Osteocyte (in vitro differentiated cells): Measurements from ENCODE around the gene HACE1. TPM values are rescaled to one million over a fixed set of nuclear protein-coding genes. Genes with fewer than 3 reads are reported as not detected.
"Not testable (repeated sequence)": the region's sequence is repeated elsewhere in the genome, so short reads cannot be mapped to it uniquely, and the experiment has no call there.

ENCODE experiments used
- DNase-seq: peaks from one replicate; pipeline ENCODE4 v3.0.0; 2021; ENCODE audit warnings: mixed read lengths; ENCODE audit not compliant: unreplicated experiment; ENCODE audit errors: extremely low spot score
- H3K27ac Mint-ChIP-seq: one replicate; pipeline ENCODE4 v1.8.0; 2021; ENCODE audit warnings: mild to moderate bottlenecking, mixed read lengths; ENCODE audit not compliant: unreplicated experiment
- H3K27me3 Mint-ChIP-seq: one replicate; pipeline ENCODE4 v1.8.0; 2021; ENCODE audit warnings: mixed read lengths; ENCODE audit not compliant: unreplicated experiment
- H3K36me3 Mint-ChIP-seq: one replicate; pipeline ENCODE4 v1.8.0; 2021; ENCODE audit warnings: mixed read lengths; ENCODE audit not compliant: unreplicated experiment
- H3K4me1 Mint-ChIP-seq: one replicate; pipeline ENCODE4 v1.8.0; 2021; ENCODE audit warnings: mixed read lengths; ENCODE audit not compliant: unreplicated experiment
- H3K4me3 Mint-ChIP-seq: one replicate; pipeline ENCODE4 v1.8.0; 2021; ENCODE audit warnings: mild to moderate bottlenecking, moderate library complexity, mixed read lengths; ENCODE audit not compliant: unreplicated experiment
- H3K9me3 Mint-ChIP-seq: one replicate; pipeline ENCODE4 v1.8.0; 2021; ENCODE audit warnings: mixed read lengths; ENCODE audit not compliant: unreplicated experiment
- CTCF ChIP-seq: fragments of 200-600 bp; sonication (generic); IDR thresholded peaks from 2 replicates; pipeline ENCODE4 v1.5.0; 2021; ENCODE audit warnings: antibody characterized with exemption, mild to moderate bottlenecking, moderate library complexity
- total RNA-seq: library from RNA; stranded (reverse); gene quantifications from 2 replicates; pipeline ENCODE4 v1.2.1, GENCODE V29; 2021

The HACE1 gene
- total RNA-seq, 1 donor from 2014 or later, result 29.9 TPM

GRCh38 chr6:104816125-104816524 lies 43.6 kb downstream of the HACE1 start:
- no peaks in the 10 kb centered on the region for H3K4me1 Mint-ChIP-seq
- no peak for DNase-seq
- H3K9me3 Mint-ChIP-seq, result peaks cover 14% of the 10 kb centered on the region
- no peak for TF ChIP-seq CTCF
- no peaks in the 10 kb centered on the region for H3K27me3 Mint-ChIP-seq
- H3K36me3 Mint-ChIP-seq, result peaks cover 37% of the 10 kb centered on the region
- H3K27ac Mint-ChIP-seq, result no peak overlapping the region
- no peak overlapping the region for H3K4me3 Mint-ChIP-seq

- Mint-ChIP-seq H3K4me1 (no peaks in the 10 kb centered on the region), H3K27ac (no peak overlapping the region), H3K9me3 (peaks cover 14% of the 10 kb centered on the region), H3K4me3 (no peak overlapping the region), H3K27me3 (no peaks in the 10 kb centered on the region), H3K36me3 (peaks cover 29% of the 10 kb centered on the region)
- TF ChIP-seq CTCF, result no peak
- DNase-seq, result no peak
Observed at GRCh38 chr6:104814743-104815142, 45.0 kb downstream of the HACE1 start.

- Mint-ChIP-seq H3K27me3 (no peaks in the 10 kb centered on the region), H3K9me3 (peaks cover 14% of the 10 kb centered on the region), H3K4me1 (peaks cover 1% of the 10 kb centered on the region), H3K4me3 (no peak overlapping the region), H3K36me3 (peaks cover 32% of the 10 kb centered on the region), H3K27ac (no peak overlapping the region)
- DNase-seq, result no peak
- TF ChIP-seq CTCF, result no peak
Observed at GRCh38 chr6:104813552-104813951, 46.2 kb downstream of the HACE1 start.

- no peak for DNase-seq
- H3K4me1 Mint-ChIP-seq, result peaks cover 1% of the 10 kb centered on the region
- H3K9me3 Mint-ChIP-seq, result peaks cover 8% of the 10 kb centered on the region
- no peak for TF ChIP-seq CTCF
- no peak overlapping the region for H3K27ac Mint-ChIP-seq
- peaks cover 36% of the 10 kb centered on the region for H3K36me3 Mint-ChIP-seq
- no peak overlapping the region for H3K4me3 Mint-ChIP-seq
- no peaks in the 10 kb centered on the region for H3K27me3 Mint-ChIP-seq
Observed at GRCh38 chr6:104809116-104809515, 50.6 kb downstream of the HACE1 start.

- H3K4me1 Mint-ChIP-seq, H3K9me3 Mint-ChIP-seq, H3K27ac Mint-ChIP-seq, DNase-seq, H3K4me3 Mint-ChIP-seq, H3K27me3 Mint-ChIP-seq: not testable (repeated sequence)
- H3K36me3 Mint-ChIP-seq, result peaks cover 43% of the 10 kb centered on the region
Observed at GRCh38 chr6:104805335-104805734, 54.4 kb downstream of the HACE1 start.

- no peaks in the 10 kb centered on the region for H3K4me1 Mint-ChIP-seq
- peaks cover 33% of the 10 kb centered on the region for H3K36me3 Mint-ChIP-seq
- DNase-seq, result no peak
- no peak overlapping the region for H3K27ac Mint-ChIP-seq
- no peak for TF ChIP-seq CTCF
- no peak overlapping the region for H3K4me3 Mint-ChIP-seq
- peaks cover 6% of the 10 kb centered on the region for H3K9me3 Mint-ChIP-seq
- no peaks in the 10 kb centered on the region for H3K27me3 Mint-ChIP-seq
Observed at GRCh38 chr6:104799134-104799657, 60.5 kb downstream of the HACE1 start.
